Large intestine (tissue), 3 donors: Measurements from ENCODE around the gene MGAT4C. TPM values are rescaled to one million over a fixed set of nuclear protein-coding genes. Genes with fewer than 3 reads are reported as not detected.
"Not testable (repeated sequence)": the region's sequence is repeated elsewhere in the genome, so short reads cannot be mapped to it uniquely, and the experiment has no call there.

Experiments used
- DNase-seq, 2 donors: peaks; one replicate each; pipeline versions ENCODE4 v3.0.0 to v3.0.0-alpha.2; 2013
- H3K27ac ChIP-seq: one replicate; pipeline ENCODE4 v1.5.1; 2013; ENCODE audit warnings: low read length
- H3K27me3 ChIP-seq: 2 replicates; pipeline ENCODE4 v1.6.1; 2013; ENCODE audit warnings: low read length; ENCODE audit not compliant: control insufficient read depth, insufficient read depth
- H3K36me3 ChIP-seq: 2 replicates; pipeline ENCODE4 v1.6.1; 2013; ENCODE audit warnings: low read length; ENCODE audit not compliant: control insufficient read depth, insufficient read depth
- H3K4me1 ChIP-seq: one replicate; pipeline ENCODE4 v1.6.1; 2013; ENCODE audit warnings: low read length; ENCODE audit not compliant: control insufficient read depth, insufficient read depth
- H3K4me3 ChIP-seq: one replicate; pipeline ENCODE4 v1.5.1; 2013; ENCODE audit warnings: low read length
- H3K9me3 ChIP-seq: one replicate; pipeline ENCODE4 v1.6.1; 2013; ENCODE audit warnings: mild to moderate bottlenecking, low read depth, low read length, moderate library complexity; ENCODE audit not compliant: control insufficient read depth
- WGBS: methylation state at CpG from one replicate; pipeline ENCODE4 v1.1.5; 2013; ENCODE audit warnings: low lambda C conversion rate; ENCODE audit not compliant: insufficient coverage; 5-methylcytosine and 5-hydroxymethylcytosine counted together
- polyA plus RNA-seq: library from polyadenylated mRNA; unstranded; fragments of 120-200 nt; gene quantifications from one replicate; pipeline ENCODE4 v1.2.1, GENCODE V29; 2013

Gene MGAT4C
- polyA plus RNA-seq, 1 donor: 0.43 TPM

GRCh38 chr12:86081843-86082242 lies 174.3 kb downstream of the MGAT4C start:
- Histone ChIP-seq H3K27ac (no peak overlapping the region), H3K27me3 (no peaks in the 10 kb centered on the region), H3K4me1 (no peaks in the 10 kb centered on the region), H3K9me3 (no peaks in the 10 kb centered on the region), H3K4me3 (no peak overlapping the region), H3K36me3 (no peaks in the 10 kb centered on the region)
- no peak for DNase-seq

GRCh38 chr12:86059052-86059451 lies 197.1 kb downstream of the MGAT4C start:
- not testable (repeated sequence) for DNase-seq, H3K9me3 ChIP-seq, H3K4me3 ChIP-seq, H3K4me1 ChIP-seq, H3K27me3 ChIP-seq, H3K27ac ChIP-seq, H3K36me3 ChIP-seq
- WGBS: 79% methylated on average over 4 of the region's 4 CpGs

GRCh38 chr12:86057092-86057845 lies 198.9 kb downstream of the MGAT4C start:
- Histone ChIP-seq H3K27ac (no peak overlapping the region), H3K36me3 (no peaks in the 10 kb centered on the region), H3K4me3 (no peak overlapping the region), H3K9me3 (no peaks in the 10 kb centered on the region), H3K4me1 (no peaks in the 10 kb centered on the region), H3K27me3 (no peaks in the 10 kb centered on the region)
- 100% methylated on average over 1 of the region's 2 CpGs for WGBS
- no peak for DNase-seq

GRCh38 chr12:86052921-86053320 lies 203.3 kb downstream of the MGAT4C start:
- Histone ChIP-seq H3K9me3 (no peaks in the 10 kb centered on the region), H3K4me1 (no peaks in the 10 kb centered on the region), H3K27me3 (no peaks in the 10 kb centered on the region), H3K27ac (no peak overlapping the region), H3K36me3 (no peaks in the 10 kb centered on the region), H3K4me3 (no peak overlapping the region)
- DNase-seq: no peak
- WGBS: no CpG with 5 or more reads among the region's 5 CpGs

GRCh38 chr12:86050010-86050409 lies 206.2 kb downstream of the MGAT4C start:
- H3K27me3 ChIP-seq: no peaks in the 10 kb centered on the region
- H3K4me1 ChIP-seq: no peaks in the 10 kb centered on the region
- no peak overlapping the region for H3K4me3 ChIP-seq
- no peaks in the 10 kb centered on the region for H3K36me3 ChIP-seq
- H3K27ac ChIP-seq: no peak overlapping the region
- WGBS: 74% methylated on average over 2 of the region's 3 CpGs
- H3K9me3 ChIP-seq: no peaks in the 10 kb centered on the region
- DNase-seq: no peak

- no peaks in the 10 kb centered on the region for H3K36me3 ChIP-seq
- no CpG with 5 or more reads among the region's 5 CpGs for WGBS
- DNase-seq: no peak
Measured at GRCh38 chr12:86044396-86044795, 211.8 kb downstream of the MGAT4C start.

DNA sequence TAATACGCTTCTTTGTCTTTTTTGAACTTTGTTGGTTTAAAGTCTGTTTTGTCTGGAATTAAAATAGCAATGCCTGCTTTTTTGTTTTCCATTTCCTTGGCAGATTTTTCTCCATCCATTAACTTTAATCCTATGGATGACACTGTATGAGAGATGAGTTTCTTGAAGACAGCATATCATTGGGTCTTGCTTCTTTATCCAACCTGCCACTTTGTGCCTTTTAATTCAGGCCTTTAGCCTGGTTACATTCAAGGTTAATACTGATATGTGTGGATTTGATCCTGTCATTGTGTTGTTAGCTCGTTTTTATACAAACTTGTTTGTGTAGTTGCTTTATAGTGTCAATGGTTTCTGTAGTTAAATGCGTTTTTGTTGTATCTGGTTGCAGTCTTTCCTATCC lies 214.1 kb downstream of the MGAT4C start:
- no peak for DNase-seq
- H3K9me3 ChIP-seq: peaks cover 6% of the 10 kb centered on the region
- no peak overlapping the region for H3K27ac ChIP-seq
- no peak overlapping the region for H3K4me3 ChIP-seq
- no peaks in the 10 kb centered on the region for H3K36me3 ChIP-seq
- H3K4me1 ChIP-seq: no peaks in the 10 kb centered on the region
- 80% methylated on average over 2 of the region's 3 CpGs for whole genome bisulfite sequencing
- no peaks in the 10 kb centered on the region for H3K27me3 ChIP-seq

More at GRCh38 chr12:86044396-86044795, 211.8 kb downstream of the MGAT4C start:
- peaks cover 6% of the 10 kb centered on the region for H3K9me3 ChIP-seq
- H3K27me3 ChIP-seq: no peaks in the 10 kb centered on the region
- no peak overlapping the region for H3K27ac ChIP-seq
- no peak overlapping the region for H3K4me3 ChIP-seq
- no peaks in the 10 kb centered on the region for H3K4me1 ChIP-seq

- H3K27me3 ChIP-seq: no peaks in the 10 kb centered on the region
- H3K4me3 ChIP-seq: no peak overlapping the region
- H3K36me3 ChIP-seq: no peaks in the 10 kb centered on the region
- no peak for DNase-seq
- no peaks in the 10 kb centered on the region for H3K9me3 ChIP-seq
- no peak overlapping the region for H3K27ac ChIP-seq
- 90% methylated on average over 2 of the region's 3 CpGs for WGBS
- no peaks in the 10 kb centered on the region for H3K4me1 ChIP-seq
Measured at GRCh38 chr12:86018361-86018760, 237.8 kb downstream of the MGAT4C start.

DNA sequence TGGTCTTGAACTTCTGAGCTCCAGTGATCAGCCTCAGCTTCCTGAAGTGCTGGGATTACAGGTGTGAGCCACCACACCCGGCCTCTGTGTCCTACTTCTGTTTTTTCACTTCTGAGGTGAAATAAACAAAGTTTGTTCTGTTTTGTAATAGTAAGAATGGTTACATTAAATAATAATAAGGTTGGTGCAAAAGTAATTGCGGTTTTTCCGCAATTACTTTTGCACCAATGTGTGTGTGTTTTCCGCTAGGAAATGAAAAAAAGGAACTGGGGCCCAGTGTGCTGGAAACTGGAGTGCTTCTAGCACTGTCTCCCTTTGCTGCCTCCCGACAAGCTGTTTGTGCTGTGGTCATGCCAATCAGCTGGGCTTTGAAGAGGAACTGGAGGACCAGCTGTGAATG lies 241.2 kb downstream of the MGAT4C start:
- WGBS: no CpG with 5 or more reads among the region's 5 CpGs
- Histone ChIP-seq H3K27ac (no peak overlapping the region), H3K36me3 (no peaks in the 10 kb centered on the region), H3K4me3 (no peak overlapping the region), H3K4me1 (no peaks in the 10 kb centered on the region), H3K9me3 (no peaks in the 10 kb centered on the region), H3K27me3 (no peaks in the 10 kb centered on the region)
- DNase-seq: no peak

DNA sequence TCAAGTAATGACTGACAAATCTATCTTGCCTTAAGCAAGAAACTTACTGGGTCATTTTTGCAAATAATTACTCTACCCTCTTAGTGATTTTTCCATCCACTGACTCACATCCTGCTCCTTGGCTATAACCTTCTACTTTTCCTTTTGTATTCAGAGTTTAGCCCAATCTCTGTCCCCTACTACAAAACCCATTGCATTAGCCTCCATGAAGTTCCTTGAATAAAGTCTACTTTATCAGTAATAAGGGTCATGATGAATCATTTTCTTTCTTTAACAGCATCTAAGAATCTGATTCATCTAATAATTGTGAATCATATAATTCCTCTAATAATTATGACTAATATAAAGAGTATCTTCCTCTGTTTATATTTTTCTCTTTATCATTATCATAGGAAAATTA lies 249.5 kb downstream of the MGAT4C start:
- H3K4me1 ChIP-seq: no peaks in the 10 kb centered on the region
- H3K27me3 ChIP-seq: no peaks in the 10 kb centered on the region
- DNase-seq: no peak
- H3K27ac ChIP-seq: no peak overlapping the region
- H3K9me3 ChIP-seq: no peaks in the 10 kb centered on the region
- H3K36me3 ChIP-seq: no peaks in the 10 kb centered on the region
- H3K4me3 ChIP-seq: no peak overlapping the region

GRCh38 chr12:85998074-85998473 lies 258.1 kb downstream of the MGAT4C start:
- no peaks in the 10 kb centered on the region for H3K36me3 ChIP-seq
- H3K4me3 ChIP-seq: no peak overlapping the region
- WGBS: 81% methylated on average over 2 of the region's 2 CpGs
- no peaks in the 10 kb centered on the region for H3K4me1 ChIP-seq
- no peaks in the 10 kb centered on the region for H3K27me3 ChIP-seq
- no peak overlapping the region for H3K27ac ChIP-seq
- no peak for DNase-seq
- H3K9me3 ChIP-seq: peaks cover 3% of the 10 kb centered on the region
